HG03064 (cell line): ENCODE results near the gene INPP5J.
"Not testable (repeated sequence)": the region's sequence is repeated elsewhere in the genome, so short reads cannot be mapped to it uniquely, and the experiment has no call there.

Source experiments
- ATAC-seq: cut with Tn5 transposase; IDR thresholded peaks from one replicate; pipeline ENCODE4 v1.9.1; 2021; ENCODE audit warnings: low read depth; ENCODE audit not compliant: unreplicated experiment

INPP5J gene, protein sequence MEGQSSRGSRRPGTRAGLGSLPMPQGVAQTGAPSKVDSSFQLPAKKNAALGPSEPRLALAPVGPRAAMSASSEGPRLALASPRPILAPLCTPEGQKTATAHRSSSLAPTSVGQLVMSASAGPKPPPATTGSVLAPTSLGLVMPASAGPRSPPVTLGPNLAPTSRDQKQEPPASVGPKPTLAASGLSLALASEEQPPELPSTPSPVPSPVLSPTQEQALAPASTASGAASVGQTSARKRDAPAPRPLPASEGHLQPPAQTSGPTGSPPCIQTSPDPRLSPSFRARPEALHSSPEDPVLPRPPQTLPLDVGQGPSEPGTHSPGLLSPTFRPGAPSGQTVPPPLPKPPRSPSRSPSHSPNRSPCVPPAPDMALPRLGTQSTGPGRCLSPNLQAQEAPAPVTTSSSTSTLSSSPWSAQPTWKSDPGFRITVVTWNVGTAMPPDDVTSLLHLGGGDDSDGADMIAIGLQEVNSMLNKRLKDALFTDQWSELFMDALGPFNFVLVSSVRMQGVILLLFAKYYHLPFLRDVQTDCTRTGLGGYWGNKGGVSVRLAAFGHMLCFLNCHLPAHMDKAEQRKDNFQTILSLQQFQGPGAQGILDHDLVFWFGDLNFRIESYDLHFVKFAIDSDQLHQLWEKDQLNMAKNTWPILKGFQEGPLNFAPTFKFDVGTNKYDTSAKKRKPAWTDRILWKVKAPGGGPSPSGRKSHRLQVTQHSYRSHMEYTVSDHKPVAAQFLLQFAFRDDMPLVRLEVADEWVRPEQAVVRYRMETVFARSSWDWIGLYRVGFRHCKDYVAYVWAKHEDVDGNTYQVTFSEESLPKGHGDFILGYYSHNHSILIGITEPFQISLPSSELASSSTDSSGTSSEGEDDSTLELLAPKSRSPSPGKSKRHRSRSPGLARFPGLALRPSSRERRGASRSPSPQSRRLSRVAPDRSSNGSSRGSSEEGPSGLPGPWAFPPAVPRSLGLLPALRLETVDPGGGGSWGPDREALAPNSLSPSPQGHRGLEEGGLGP

DNA sequence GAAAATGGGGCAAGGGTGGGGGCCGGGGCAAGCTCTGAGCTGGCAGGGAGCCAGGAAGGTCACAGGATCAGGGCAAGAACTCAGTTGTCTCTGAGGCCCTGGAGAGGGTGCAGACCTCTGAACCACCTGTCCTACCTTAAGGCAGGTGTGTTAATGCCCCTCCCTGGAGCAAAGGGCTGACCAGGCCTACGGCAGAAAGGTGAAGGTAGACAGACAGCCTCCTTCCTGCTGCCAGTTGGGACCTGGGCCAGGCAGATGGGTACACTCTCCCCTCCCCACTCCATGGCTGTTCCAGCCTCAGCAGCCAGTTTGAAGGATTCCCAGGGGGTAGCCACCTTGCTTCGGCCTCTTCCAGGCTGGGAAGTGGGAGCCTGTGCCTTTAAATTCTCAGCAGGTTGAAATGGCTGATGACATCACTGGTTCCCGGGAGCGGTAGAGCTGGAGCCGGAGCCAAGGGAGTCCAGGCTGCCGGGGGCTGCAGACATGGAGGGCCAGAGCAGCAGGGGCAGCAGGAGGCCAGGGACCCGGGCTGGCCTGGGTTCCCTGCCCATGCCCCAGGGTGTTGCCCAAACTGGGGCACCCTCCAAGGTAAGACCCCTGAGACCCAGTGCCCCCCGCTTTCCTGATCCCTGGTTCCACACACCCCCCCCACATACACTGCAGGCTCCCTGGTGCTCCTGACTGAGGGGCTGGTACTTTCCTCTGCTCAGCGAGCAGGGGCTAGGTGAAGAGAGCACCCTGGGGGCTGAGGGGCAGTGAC is at the start of gene INPP5J:
Gene INPP5J (plus strand): TSS at position 435 of the 760 bp plus-strand sequence. CDS start 49 bp downstream, at position 484.
- no peak for ATAC-seq

DNA sequence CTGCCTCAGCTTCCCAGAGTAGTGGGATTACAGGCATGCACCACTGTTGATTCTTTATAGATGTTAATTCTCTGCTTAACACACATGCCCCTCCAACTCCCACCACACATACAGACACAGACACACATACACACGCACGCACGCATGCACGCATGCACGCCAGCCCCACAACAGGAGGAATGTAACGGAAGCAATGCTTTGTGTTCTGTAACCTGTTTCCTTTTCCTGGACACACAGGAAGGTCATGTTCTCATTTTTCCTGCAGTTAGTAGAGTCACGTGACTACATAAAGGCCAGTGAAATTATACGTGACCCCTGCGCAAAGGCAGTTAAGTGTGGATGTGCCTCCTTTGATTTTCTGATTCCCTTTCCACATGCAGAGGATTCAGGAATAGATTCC is 49.6 kb upstream of the INPP5J start:
- ATAC-seq, result not testable (repeated sequence)

DNA sequence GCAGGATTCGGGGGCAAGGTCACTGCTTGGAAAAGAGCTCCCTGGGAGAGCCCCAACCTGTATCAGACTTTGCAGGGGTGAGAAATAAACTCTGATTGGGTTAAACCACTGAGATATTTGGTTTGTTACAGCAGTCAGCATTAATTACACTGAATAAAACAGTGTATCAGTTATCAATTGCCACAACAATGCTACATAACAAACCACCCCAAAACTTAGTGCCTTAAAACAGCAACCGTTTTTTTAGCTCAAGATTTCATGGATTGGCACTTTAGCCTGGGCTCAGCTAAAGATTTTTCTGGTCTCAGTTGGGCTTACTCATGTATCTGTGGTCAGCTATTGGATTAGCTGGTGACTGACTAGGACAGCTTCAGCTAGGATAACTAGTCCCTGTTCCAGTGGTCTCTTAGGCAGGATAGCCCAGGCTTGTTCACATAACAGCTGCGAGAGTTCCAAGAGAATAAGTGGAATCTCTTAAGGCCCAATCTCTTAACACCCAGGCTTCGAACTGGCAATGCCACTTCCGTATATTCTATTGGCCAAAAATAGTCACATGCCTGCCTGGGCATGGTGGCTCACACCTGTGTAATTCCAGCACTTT is 49.1 kb upstream of the INPP5J start:
- not testable (repeated sequence) for ATAC-seq

DNA sequence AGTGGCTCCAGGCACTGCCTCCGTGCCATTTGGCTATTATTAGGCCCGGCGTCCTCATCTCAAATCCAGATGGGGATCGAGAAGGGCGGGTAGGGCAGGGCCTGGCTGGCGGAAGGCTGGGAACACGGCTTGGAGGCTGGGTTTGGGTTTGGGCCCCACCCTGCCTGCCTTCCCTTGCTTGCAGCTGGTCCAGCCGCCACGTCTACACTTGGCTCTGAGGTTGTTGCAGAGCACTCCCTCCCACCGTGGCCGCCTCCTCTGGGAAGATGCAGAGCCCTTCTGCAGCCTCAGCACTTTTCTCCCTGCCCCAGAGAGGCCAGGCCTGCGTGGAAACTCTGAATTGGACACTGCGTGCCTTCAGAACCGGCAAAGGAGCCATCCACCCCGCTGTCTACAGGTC is 46.8 kb upstream of the INPP5J start:
- no peak for ATAC-seq

DNA sequence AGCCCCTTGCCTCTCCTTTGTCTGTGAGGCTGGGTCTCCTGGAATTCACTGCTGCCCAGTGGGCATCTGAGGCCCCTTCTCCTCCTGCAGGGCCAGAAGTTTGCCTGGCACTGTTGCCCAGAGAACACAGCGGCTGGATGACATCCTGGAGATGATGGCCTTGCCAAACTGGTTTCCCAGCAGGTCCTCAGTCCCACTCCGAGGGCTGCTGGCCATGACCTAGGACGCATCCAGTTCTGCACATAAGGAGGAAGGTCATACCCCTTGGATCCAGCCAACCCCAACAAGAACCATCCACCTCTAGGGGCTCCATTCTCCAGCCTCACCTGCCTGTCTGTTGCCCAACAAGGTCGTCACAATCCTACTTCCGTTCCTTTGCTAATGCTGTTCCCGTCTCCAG is 45.1 kb upstream of the INPP5J start:
- ATAC-seq, result no peak

DNA sequence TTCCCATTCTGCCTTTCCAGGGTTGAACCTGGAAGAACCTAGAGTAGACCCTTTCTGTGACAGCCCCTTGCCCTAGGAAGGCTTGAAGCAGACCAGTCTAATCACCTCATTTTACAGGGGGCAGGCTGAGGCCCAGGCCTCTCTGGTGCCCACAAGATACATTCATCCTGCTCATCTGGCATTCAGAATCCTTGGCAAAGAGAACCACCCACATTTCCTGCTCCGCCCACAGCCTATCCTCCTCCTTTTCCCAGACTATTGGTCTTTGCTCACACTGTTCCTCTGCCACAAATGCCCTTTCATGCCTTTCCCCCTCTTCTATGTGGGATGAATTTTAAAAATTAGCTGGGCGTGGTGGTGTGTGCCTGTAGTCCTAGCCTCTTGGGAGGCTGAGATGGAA is 44.4 kb upstream of the INPP5J start:
- ATAC-seq, result not testable (repeated sequence)

DNA sequence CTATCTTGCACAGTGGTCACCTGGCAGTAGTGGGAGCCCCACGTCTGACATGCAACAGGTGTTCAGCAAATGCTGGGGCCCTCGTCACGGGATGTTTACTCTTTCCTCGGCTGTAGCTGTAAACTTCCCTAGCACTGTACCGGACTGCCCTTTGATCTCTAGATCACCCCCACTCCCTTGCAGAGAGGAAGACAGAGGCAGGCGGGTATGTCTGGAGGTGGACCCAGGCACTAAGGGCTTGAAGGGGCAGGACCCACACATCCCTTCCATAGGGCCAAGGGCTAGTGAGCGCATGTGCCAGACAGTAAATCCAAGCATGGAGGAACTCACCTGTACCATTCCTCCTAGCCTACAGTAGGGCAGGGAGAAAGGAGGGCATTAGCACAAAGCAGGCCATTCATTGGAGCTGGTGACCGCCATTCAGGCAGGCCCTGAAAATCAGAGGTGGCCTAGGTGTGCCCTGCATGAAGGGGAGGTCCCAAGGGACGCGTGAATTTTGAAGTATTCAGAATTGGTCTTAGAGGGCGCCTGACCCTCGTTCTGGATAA is 43.6 kb upstream of the INPP5J start:
- no peak for ATAC-seq

DNA sequence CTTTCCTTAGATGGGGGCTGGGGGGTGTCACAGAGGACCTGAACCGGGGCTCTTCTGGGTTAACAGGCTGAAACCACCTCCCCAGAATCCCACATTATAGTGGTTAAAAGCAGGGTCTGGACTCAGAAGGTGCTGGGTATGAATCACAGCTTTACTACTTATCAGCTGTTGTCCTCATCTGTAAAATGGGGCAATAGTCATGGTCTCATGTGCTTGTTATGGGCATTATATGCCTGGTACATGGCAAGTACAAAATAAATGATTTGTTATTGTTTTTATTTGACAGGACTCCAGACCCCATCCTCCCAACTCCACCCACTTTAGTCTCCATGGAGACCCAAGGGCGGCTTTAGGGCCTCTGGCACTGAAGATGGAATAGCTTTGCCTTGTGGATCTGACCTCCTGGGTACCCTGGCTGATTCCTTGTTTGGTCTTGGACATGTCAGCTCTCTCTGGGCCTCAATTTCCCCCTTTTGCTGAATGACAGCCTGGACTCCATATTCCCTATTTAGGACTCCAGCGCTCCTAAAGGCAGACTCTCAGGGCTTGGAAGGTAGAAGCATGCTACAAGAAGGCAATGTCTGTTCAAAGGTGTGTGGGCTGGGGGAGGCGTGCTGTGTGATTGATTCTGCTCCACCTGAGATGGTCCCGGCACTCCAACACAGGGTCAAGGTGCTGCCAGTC is 42.5 kb upstream of the INPP5J start:
- no peak for ATAC-seq

DNA sequence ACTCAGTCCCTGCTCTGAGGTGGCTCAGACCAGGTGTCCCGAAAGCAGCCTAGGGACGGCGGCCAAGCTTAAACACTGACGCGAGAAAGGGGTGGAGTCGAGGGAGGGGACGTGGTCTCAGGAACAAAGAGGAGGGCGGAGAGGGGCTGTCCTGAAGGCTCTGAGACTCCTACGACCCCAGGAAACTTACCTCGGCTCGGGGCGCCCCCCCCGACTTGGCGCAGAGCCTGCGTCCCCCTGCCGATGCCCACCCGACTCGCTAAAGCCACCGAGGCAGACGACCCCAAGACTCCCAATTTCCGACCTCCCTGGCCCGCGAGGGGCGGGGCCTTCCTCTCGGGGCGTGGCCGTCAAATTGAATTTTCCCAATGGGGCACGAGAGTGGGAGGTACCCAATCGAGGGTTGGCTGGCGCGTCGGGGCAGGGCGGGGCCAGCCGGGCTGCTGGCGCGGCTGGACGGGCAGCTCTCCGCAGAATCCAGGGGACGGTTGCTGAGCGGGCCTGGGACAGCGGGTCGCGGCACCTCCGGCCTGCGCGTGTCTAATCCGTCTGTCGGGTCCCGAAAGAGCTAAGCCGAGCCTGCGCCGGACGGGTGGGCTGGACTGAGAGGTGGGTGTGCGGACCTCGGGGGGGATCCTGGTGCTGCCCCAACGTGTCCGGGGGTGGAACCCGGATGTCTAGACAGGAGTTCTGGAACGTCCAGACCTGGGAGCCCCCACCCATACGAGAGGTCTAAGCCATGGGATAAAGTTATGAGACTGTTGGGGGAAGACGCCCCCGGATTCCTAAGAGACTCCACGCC is 41.7 kb upstream of the INPP5J start, which contains the start of gene SMTN:
Gene SMTN (plus strand): TSS at position 471 of the 802 bp plus-strand sequence. CDS start 1,941 bp downstream, outside the sequence.
- ATAC-seq, result peak; percentile 45

DNA sequence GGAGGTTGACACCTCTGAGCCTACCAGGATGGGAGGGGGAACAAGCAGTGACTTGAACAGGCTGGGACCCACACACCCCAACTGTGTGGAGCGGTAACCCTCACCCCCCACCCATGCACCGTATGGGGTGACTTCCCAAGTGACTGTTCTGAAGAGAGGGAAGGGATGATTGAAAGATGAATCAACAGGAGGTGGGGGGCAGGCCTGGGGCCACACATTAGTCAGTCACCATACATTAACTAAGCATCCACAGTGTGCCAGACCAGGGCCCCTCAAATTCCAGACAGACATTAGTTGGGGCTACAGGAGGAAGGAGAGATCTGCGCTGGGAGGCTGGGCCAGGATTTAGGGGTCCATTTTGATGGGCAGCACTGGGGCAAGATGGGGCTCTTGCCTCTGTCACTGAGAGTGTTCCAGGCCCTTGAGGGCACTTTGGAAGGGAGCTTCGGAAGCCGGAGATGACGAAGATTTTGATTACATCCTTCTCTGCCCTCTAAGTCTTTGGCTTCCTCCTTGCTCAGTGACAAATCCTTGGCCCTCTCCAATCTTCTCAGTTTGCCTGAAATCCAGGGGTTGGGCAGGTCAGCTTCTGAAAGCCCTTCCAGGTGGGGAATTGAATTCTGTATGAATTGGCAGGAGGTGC is 40.7 kb upstream of the INPP5J start:
- ATAC-seq, result no peak

DNA sequence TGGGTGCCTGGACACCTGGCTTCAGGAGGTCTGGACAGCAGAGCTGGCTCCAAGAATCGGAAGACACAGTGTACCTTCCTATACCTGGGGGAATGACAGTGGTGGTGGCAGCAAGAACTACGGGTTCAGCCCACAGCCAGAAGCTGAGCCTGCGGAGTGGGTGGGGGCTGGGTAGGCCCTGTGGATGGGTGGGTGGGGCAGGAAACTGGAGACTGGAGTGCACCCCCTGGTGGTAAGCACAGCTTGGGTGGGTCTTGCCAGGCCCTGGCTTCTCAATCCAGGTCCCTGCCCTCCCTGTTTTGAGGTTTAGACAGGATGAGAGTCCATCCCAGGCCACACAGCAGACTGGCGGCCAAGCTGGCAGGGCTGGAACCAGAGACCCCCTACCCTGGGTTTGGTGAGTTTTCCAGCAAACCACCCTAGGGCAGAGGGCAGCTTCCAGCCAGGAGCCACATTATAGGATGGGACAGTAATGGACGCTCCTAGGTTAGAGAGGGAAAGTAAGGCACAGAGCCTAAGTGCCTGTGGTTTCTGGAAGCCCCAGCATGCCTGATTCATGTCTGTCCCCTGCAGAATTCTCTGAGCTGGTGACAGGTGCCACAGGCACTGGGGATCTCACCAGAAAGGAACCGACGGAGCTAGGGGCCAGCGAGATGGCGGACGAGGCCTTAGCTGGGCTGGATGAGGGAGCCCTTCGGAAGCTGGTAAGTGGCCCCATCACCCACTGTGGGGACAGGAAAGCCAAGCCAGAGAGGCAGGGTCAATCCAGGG is 40.0 kb upstream of the INPP5J start:
- no peak for ATAC-seq

DNA sequence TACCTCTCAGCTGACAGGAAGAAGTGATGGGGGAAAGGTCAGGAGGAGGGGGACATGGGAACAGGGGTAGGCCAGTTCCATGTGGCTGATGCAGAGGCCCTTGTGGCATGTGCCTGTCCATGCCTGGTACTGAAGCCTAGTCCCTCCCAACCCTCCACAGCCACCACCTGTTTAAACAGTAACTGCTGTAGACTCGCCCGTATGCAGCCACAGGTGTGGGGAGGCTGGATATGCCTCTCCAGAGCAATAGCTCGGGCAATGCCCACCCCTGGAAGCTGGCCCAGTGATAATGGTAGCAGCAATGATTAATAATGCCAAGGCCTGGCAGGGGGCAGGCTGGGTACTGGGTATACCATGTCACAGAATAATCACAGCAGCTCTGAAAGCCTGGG is 39.4 kb upstream of the INPP5J start:
- no peak for ATAC-seq

DNA sequence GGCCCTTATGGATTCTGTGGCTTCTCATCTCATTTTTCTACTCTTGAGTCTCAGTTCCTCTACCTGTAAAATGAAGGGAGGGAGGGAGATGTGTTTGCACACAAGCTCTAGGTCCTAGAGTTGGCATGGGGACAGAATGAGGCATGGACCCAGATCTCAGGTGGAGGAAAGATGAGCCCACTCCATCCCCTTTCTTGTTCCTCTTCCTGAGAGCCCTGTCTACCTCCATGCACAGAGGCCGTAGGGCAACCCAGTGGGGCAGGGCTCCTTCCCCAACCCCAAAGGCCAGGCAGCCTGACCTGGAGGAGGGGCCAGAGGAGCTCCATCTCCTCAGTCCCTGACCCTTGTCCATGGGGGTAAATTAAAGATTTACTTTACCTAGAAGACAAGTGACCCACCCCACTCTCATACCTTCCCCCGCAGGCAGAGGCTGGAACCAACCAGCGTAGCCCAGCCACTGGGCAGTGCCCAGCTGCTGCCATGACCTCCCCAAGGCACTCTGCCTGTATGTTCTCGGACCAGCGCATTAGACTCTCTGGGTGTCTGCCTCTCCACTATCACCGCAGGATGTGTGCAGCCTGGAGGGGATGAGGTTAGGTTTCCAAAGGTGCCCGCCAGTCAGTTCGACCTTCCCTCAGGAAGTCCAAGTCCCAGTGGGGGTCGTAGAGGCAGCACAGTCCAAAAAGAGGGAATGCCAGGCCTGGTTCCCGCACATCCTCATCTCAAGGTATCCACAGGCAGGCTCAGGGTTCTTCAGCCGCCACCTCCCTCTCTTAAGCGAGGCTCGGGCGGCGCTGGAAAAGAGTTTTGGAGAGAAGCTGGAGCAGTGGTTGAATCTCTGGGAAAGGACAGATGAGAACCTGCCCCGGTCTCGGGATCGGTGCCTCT is 38.6 kb upstream of the INPP5J start:
- ATAC-seq, result no peak

DNA sequence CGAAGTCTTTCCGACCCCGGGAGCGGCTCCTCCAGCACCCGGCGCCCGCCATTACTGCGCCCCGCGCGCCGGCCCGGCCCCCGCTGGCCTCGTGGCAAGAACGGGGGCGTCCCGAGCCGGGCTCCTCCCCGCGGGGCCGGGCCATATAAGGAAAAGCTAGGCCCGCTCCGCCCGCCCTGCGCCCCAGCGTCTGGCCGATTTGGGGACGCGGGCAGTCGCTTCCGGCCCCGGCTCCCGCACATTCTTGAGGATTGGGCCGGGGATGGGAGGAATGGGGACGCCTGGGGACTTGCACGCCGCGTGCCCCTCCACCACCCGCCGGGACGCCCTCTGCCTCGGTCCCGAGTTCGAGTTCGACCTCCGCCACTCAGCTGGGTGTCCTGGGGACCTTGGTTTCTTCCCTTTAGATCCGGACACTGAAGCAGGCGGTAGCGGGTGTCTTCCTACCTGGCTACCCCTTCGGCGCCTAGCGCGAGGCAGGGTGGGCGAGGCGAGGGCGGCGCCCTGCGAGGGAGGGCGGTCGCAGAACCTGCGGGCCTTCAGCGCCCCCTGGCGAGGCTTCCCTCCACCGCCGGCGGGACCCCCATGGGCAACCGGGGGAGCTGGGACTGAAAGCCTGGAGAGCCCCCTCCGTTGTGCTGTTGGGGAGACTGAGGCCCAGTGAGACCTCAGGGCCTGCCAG is 37.8 kb upstream of the INPP5J start:
- peak; percentile 57 for ATAC-seq

DNA sequence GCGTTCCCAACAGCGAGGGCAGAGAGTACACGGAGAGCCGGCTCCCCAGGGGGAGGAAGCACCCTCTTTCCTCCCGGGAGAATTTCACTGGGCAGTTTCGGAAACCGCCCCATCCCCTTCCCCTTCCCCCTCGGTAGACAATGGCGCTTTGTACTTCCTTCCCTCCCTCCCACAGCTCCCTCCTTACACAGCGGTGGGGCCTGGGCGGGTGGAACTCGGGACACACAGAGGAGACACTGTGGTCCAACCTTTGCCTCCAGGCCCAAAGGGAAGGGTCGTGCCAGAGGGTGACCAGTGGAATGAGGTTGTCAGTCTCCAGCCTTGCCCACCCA is 37.3 kb upstream of the INPP5J start:
- ATAC-seq, result no peak

DNA sequence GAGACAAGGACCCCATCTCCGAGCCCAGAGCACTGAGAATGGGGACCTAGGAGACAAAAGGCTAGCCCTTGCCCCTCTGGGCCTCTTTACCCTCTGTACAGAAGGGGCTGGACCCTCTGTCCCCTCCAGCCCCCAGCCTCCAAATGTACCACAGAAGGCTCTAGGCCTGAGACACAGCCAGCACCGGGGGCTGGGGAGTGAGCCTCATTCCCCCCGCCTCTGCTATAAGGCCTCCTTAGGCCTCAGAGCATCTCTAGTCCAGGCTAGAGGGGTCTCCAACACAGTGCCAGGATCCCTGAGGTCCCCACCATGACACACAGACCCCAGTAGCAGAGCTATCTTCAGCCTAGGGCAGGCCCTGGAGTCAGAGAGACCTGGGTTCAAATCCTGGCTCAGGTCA is 36.8 kb upstream of the INPP5J start:
- no peak for ATAC-seq
